NCI-H1436 (cell line): ENCODE data around the gene KIAA1671.

ENCODE experiments used
- DNase-seq: peaks from one replicate; lab custom pipeline; 2025; lab: John Stamatoyannopoulos, UW

KIAA1671 gene

GRCh38 chr22:25092119-25092518 lies 139.6 kb downstream of the KIAA1671 start:
- no peak for DNase-seq

GRCh38 chr22:25094579-25094978 lies 142.1 kb downstream of the KIAA1671 start:
- DNase-seq: no peak

DNA sequence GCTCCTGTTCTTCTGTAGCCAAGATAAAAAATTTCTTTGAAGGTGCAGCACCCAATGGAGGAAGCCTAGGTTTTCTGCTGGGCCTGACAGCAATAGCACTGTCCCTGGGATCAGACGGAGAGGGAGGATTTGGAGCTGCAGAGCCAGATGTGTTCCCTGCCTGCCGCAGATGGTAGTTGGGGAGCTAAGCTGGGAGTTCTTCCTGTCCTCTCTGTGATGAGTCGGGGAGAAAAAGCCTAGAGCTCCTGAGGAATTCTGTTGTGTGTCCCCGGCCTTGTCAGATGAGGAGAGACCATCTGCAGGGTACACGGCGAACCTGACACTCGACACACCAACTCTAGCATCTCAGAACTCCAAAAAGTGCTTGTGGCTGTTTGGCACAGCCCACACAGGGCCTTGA lies 143.4 kb downstream of the KIAA1671 start:
- no peak for DNase-seq

GRCh38 chr22:25096638-25097405 lies 144.3 kb downstream of the KIAA1671 start:
- no peak for DNase-seq

GRCh38 chr22:25098445-25099081 lies 146.0 kb downstream of the KIAA1671 start:
- DNase-seq: no peak

DNA sequence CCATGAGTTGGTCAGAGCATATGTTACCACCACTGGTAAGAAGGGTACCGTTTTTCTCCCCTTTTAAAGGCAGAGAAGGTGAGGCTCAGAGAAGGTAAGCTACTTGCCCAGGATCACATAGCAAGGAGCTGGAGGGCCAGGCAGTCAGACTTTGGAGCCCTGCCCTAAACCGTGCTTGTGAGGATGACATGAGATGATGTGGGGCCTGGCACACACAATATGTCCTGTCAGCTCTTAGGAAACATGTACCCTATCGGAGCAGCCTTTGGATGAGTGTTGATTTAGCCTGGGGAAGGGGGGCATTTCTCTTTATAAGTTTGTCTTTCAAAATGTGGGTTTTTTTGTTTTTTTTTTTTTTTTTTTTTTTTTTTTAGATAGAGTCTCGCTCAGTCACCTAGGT lies 146.7 kb downstream of the KIAA1671 start:
- DNase-seq: no peak

DNA sequence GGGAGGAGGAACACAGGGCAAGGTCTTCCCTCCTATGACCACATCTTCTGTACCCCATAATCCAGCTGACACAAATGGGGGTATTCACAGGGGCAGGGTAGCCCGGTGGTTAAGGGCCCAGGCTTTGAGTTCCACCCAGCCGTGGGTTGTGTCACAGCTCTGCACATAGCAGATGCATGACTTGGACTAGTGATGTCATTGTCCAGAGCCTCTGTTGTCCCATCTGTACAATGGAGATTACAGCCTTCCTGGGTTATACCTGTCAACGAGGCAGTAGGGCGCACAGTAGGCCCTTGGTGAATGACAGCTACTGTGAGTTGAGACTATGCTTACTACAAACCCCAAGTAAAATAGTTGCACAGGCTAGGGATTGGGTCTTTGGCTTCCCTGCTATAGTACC lies 147.9 kb downstream of the KIAA1671 start:
- DNase-seq: no peak

DNA sequence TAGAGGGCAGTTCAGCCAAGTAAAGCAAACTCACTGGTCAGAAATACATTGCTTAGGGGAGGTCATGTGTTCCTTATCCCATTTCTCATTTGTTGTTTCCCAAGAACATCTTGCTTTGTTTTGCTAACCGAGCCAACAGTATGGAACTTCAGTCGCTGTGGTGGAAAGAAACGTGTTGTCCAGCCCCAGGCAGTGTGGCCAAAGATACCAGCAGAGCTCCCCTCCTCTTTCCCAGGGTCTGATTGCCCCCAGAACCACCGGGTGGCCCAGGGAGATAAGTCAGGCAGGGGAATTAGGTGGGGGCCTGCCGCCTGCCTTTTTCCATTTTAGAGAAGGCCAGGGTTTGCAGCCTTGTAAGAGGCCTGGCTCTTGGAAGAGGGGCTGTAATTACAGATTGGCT lies 148.4 kb downstream of the KIAA1671 start:
- no peak for DNase-seq

DNA sequence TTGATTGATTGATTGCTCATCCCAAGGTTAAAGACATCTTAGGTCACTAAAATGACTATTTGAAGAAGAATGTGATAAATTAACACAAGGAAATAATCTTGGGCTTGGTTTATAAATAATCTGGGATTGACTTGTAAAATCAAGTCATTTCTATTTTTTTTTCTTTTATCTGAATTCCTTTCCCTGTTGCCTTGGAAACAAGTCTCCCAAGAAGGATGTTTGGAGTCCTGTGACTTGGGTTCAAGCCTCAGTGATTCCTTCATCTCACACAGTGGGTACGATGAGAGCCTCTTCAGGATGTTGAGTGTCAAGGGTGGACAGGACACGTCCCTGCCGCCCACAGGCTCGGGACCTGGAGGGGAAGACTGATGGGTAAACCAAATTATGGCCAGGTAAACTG lies 149.0 kb downstream of the KIAA1671 start:
- DNase-seq: no peak

GRCh38 chr22:25101986-25102385 lies 149.5 kb downstream of the KIAA1671 start:
- DNase-seq: no peak

- no peak for DNase-seq
Measured at GRCh38 chr22:25102722-25103121, 150.2 kb downstream of the KIAA1671 start.

GRCh38 chr22:25104367-25104766 lies 151.9 kb downstream of the KIAA1671 start:
- DNase-seq: no peak

GRCh38 chr22:25105817-25106650 lies 153.5 kb downstream of the KIAA1671 start:
- DNase-seq: no peak

DNA sequence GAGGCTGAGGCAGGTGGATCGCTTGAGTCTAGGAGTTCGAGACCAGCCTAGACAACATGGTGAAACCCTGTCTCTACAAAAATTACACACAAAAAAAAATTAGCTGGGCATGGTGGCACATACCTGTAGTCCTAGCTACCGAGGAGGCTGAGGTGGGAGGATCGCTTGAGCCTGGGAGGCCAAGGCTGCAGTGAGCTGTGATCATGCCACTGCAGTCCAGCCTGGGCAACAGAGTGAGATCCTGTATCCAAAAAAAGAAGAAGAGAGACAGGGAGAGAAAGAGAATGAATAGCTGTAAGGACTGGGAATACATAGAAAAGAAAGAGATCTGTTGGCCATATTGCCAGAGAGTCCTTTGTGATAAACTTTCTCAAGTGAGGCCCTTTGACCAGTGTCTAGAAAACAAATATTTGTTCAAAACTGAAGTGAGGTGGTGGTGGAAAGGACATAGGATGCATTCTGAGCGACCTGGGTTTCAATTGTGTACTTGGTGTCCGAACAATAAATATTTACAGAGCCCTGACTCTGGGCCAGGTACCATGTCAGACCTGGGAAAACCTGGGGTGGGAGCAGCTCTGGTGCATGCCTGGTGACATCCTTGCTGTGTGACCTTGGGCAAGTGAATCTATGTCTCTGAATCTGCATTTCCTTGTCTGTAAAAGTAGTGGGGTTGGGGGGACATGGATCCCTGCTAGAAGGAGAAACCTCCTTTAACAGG lies 157.5 kb downstream of the KIAA1671 start:
- no peak for DNase-seq

DNA sequence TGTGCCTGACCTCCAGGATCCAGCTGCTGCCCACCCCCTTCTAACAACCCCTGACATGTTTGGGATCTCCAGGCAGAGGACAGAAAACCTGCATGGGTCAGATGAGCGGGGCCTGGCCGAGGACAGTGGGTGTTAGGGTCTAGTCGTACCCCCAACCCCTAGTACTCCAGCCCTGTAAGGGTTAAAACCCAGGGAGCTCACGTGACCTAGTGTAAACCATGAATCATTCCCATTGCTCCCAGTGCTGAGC lies 158.0 kb downstream of the KIAA1671 start:
- no peak for DNase-seq

DNA sequence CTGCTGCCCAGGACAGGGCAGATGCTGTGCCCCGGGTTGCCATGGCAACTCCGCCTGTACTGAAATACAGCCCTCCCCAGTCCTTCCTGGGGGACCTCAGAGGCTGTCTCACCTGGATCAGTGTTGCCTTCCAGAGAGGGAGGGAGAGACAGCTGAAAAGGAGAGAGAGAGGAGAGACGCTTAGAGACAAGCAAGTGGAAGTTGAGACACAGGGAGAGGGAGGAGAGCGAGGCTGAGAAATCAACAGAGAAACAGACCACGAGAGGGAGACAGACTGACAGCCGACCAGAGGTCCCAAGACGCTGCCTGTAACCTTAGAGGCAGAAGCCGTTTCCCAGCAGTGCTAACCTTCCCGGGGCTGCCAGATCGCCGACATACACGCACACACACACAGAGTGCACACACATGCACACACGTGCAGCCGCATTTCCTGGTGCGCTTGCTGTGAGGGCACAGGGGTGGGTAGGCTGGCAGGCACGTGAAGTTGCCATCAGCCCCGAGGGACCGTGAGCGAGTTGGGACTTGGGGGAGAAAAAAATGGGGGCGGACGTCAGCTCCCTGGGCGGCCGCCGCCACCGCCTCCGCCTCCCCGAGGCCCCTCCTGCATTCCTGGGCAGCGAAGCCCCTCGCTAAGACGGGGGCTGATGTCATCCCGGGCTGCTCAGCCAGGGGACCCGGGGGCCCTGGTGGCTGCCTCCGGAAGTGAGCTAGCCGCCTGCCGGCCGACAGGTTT lies 158.5 kb downstream of the KIAA1671 start:
- peak; percentile 55 for DNase-seq

GRCh38 chr22:25111579-25112517 lies 159.3 kb downstream of the KIAA1671 start:
- DNase-seq: no peak

GRCh38 chr22:25112538-25113253 lies 160.2 kb downstream of the KIAA1671 start:
- DNase-seq: no peak

GRCh38 chr22:25113316-25113721 lies 160.8 kb downstream of the KIAA1671 start:
- DNase-seq: no peak
